HEK293 (cell line): Measurements from ENCODE around the gene DIS3L.

Experiments used
- ATF2 ChIP-seq: fragments of 450-650 bp; formaldehyde crosslinking; IDR thresholded peaks from 2 replicates; pipeline ENCODE4 v1.5.1; 2016; ENCODE audit warnings: missing biosample characterization, missing genetic modification characterization, low read depth
- GLI2 ChIP-seq: fragments of 450-650 bp; formaldehyde crosslinking; IDR thresholded peaks from 2 replicates; pipeline ENCODE4; 2017; ENCODE audit warnings: missing biosample characterization, missing genetic modification characterization, low read depth, borderline replicate concordance
- GLIS1 ChIP-seq: fragments of 450-650 bp; formaldehyde crosslinking; IDR thresholded peaks from 2 replicates; pipeline ENCODE4 v1.5.1; 2016; ENCODE audit warnings: missing biosample characterization, missing genetic modification characterization
- HOXC10 ChIP-seq: sonication (generic); formaldehyde crosslinking; IDR thresholded peaks from 2 replicates; pipeline ENCODE4 v1.8.1; 2023; ENCODE audit warnings: mild to moderate bottlenecking, missing genetic modification reagents
- IKZF3 ChIP-seq: fragments of 450-650 bp; IDR thresholded peaks from 2 replicates; pipeline ENCODE4 v1.5.0; 2018; ENCODE audit warnings: missing biosample characterization, mild to moderate bottlenecking, missing genetic modification characterization, moderate library complexity
- KLF10 ChIP-seq: fragments of 450-650 bp; IDR thresholded peaks from 2 replicates; pipeline ENCODE4 v1.5.1; 2018; ENCODE audit warnings: missing biosample characterization, mild to moderate bottlenecking, missing genetic modification characterization
- KLF16 ChIP-seq: fragments of 450-650 bp; formaldehyde crosslinking; IDR thresholded peaks from 2 replicates; pipeline ENCODE4 v1.5.1; 2017; ENCODE audit warnings: missing biosample characterization, missing genetic modification characterization
- MEIS1 ChIP-seq: sonication (generic); formaldehyde crosslinking; IDR thresholded peaks from 2 replicates; pipeline ENCODE4 v1.8.1; 2022; ENCODE audit warnings: missing genetic modification reagents, mild to moderate bottlenecking, borderline replicate concordance
- OSR2 ChIP-seq: fragments of 450-650 bp; formaldehyde crosslinking; IDR thresholded peaks from 2 replicates; pipeline ENCODE4 v1.5.1; 2016; ENCODE audit warnings: missing biosample characterization, missing genetic modification characterization
- PATZ1 ChIP-seq: fragments of 450-650 bp; formaldehyde crosslinking; IDR thresholded peaks from 2 replicates; pipeline ENCODE4 v1.5.1; 2016; ENCODE audit warnings: missing biosample characterization, missing genetic modification characterization
- SP3 ChIP-seq: fragments of 450-650 bp; formaldehyde crosslinking; IDR thresholded peaks from 2 replicates; pipeline ENCODE4 v1.5.1; 2016; ENCODE audit warnings: missing biosample characterization, missing genetic modification characterization
- TCF7L2 ChIP-seq: IDR thresholded peaks from 2 replicates; pipeline ENCODE4 v1.6.1; 2011; ENCODE audit warnings: low read depth, mild to moderate bottlenecking, inconsistent platforms, low read length, moderate library complexity, borderline replicate concordance
- WT1 ChIP-seq: fragments of 450-650 bp; formaldehyde crosslinking; IDR thresholded peaks from 2 replicates; pipeline ENCODE4 v1.5.1; 2016; ENCODE audit warnings: missing biosample characterization, missing genetic modification characterization
- YY1 ChIP-seq: fragments of 450-650 bp; formaldehyde crosslinking; IDR thresholded peaks from 2 replicates; pipeline ENCODE4 v1.5.1; 2018; ENCODE audit warnings: missing biosample characterization, missing genetic modification characterization
- ZBTB1 ChIP-seq: fragments of 450-650 bp; formaldehyde crosslinking; IDR thresholded peaks from 2 replicates; pipeline ENCODE4 v1.5.1; 2016; ENCODE audit warnings: missing biosample characterization, missing genetic modification characterization
- ZBTB20 ChIP-seq: fragments of 450-650 bp; formaldehyde crosslinking; IDR thresholded peaks from 2 replicates; pipeline ENCODE4 v1.5.1; 2016; ENCODE audit warnings: missing biosample characterization, missing genetic modification characterization
- ZNF266 ChIP-seq: fragments of 450-650 bp; formaldehyde crosslinking; IDR thresholded peaks from 2 replicates; pipeline ENCODE4 v1.5.1; 2016; ENCODE audit warnings: missing biosample characterization, missing genetic modification characterization, low read depth
- ZNF311 ChIP-seq: fragments of 450-650 bp; formaldehyde crosslinking; IDR thresholded peaks from 2 replicates; pipeline ENCODE4 v1.5.1; 2017; ENCODE audit warnings: missing biosample characterization, missing genetic modification characterization, borderline replicate concordance
- ZNF335 ChIP-seq: fragments of 450-650 bp; formaldehyde crosslinking; conservative IDR thresholded peaks from 2 replicates; pipeline ENCODE4 v1.5.1; 2016; ENCODE audit warnings: missing biosample characterization, missing genetic modification characterization
- ZNF350 ChIP-seq: fragments of 450-650 bp; formaldehyde crosslinking; IDR thresholded peaks from 2 replicates; pipeline ENCODE4 v1.5.0; 2017; ENCODE audit warnings: missing biosample characterization, mild to moderate bottlenecking, missing genetic modification characterization
- ZNF518A ChIP-seq: fragments of 450-650 bp; formaldehyde crosslinking; conservative IDR thresholded peaks from 2 replicates; pipeline ENCODE4 v1.5.1; 2016; ENCODE audit warnings: low read depth, missing biosample characterization, missing genetic modification characterization
- ZNF530 ChIP-seq: fragments of 450-650 bp; formaldehyde crosslinking; IDR thresholded peaks from 2 replicates; pipeline ENCODE4 v1.5.1; 2016; ENCODE audit warnings: low read depth, missing biosample characterization, missing genetic modification characterization
- ZNF555 ChIP-seq: fragments of 450-650 bp; formaldehyde crosslinking; conservative IDR thresholded peaks from 2 replicates; pipeline ENCODE4 v1.5.1; 2017; ENCODE audit warnings: missing biosample characterization, mild to moderate bottlenecking, missing genetic modification characterization, inconsistent platforms
- ZNF561 ChIP-seq: fragments of 450-650 bp; IDR thresholded peaks from 2 replicates; pipeline ENCODE4 v1.5.1; 2018; ENCODE audit warnings: missing biosample characterization, missing genetic modification characterization, borderline replicate concordance
- ZNF610 ChIP-seq: fragments of 450-650 bp; formaldehyde crosslinking; IDR thresholded peaks from 2 replicates; pipeline ENCODE4 v1.5.1; 2016; ENCODE audit warnings: missing biosample characterization, missing genetic modification characterization, borderline replicate concordance
- ZNF677 ChIP-seq: fragments of 450-650 bp; IDR thresholded peaks from 2 replicates; pipeline ENCODE4 v1.5.0; 2018; ENCODE audit warnings: missing biosample characterization, mild to moderate bottlenecking, missing genetic modification characterization, moderate library complexity
- ZNF701 ChIP-seq: fragments of 450-650 bp; formaldehyde crosslinking; IDR thresholded peaks from 2 replicates; pipeline ENCODE4 v1.5.1; 2016; ENCODE audit warnings: missing biosample characterization, missing genetic modification characterization
- ZNF777 ChIP-seq: fragments of 450-650 bp; formaldehyde crosslinking; IDR thresholded peaks from 2 replicates; pipeline ENCODE4 v1.5.1; 2017; ENCODE audit warnings: missing biosample characterization, missing genetic modification characterization, borderline replicate concordance
- ZSCAN5A ChIP-seq: fragments of 450-650 bp; formaldehyde crosslinking; IDR thresholded peaks from 2 replicates; pipeline ENCODE4 v1.5.1; 2016; ENCODE audit warnings: missing biosample characterization, missing genetic modification characterization

The DIS3L gene

GRCh38 chr15:66369773-66370651, 76.6 kb downstream of the DIS3L start (continued):
- TF ChIP-seq ATF2 (tag by site-specific recombination) (peak; percentile 45; the same call in 1 of the 2 replicates), TCF7L2 (no peak), ZNF610 (tag by site-specific recombination) (no peak), OSR2 (tag by site-specific recombination) (no peak), ZNF311 (tag by site-specific recombination) (no peak), MEIS1 (CRISPR knock-in tag) (no peak), ZNF677 (tag by site-specific recombination) (no peak), ZNF530 (tag by site-specific recombination) (no peak), ZBTB1 (no peak), ZNF555 (tag by site-specific recombination) (no peak), ZNF518A (0 out of 2 replicates have a peak, but pooled peaks have one; percentile 31), SP3 (tag by site-specific recombination) (0 out of 2 replicates have a peak, but pooled peaks have one; percentile 9), KLF16 (no peak), ZNF266 (no peak), PATZ1 (tag by site-specific recombination) (no peak), ZNF701 (no peak), WT1 (no peak), IKZF3 (tag by site-specific recombination) (peak; percentile 59), ZNF335 (tag by site-specific recombination) (peak; percentile 11; the same call in 1 of the 2 replicates), GLI2 (tag by site-specific recombination) (no peak), ZBTB20 (tag by site-specific recombination) (no peak), HOXC10 (no peak), YY1 (tag by site-specific recombination) (no peak), ZNF777 (tag by site-specific recombination) (no peak), KLF10 (no peak), ZSCAN5A (tag by site-specific recombination) (no peak), GLIS1 (no peak), ZNF561 (tag by site-specific recombination) (0 out of 2 replicates have a peak, but pooled peaks have one; percentile 18), ZNF350 (tag by site-specific recombination) (no peak)
